Hepatocyte (in vitro differentiated cells): ENCODE results near the gene RASSF4. TPM values are rescaled to one million over a fixed set of nuclear protein-coding genes. Genes with fewer than 3 reads are reported as not detected.

Source experiments
- DNase-seq: peaks from one replicate; pipeline ENCODE4 v3.0.0-alpha.2; 2016; ENCODE audit warnings: low spot score
- H2AFZ ChIP-seq: fragments of 200-600 bp; sonication (generic); 2 replicates; pipeline ENCODE4 v1.6.0; 2016; ENCODE audit warnings: antibody characterized with exemption, mild to moderate bottlenecking
- H3K27ac ChIP-seq: fragments of 200-600 bp; sonication (generic); 2 replicates; pipeline ENCODE4 v1.5.1; 2016; ENCODE audit warnings: mild to moderate bottlenecking
- H3K27me3 ChIP-seq: fragments of 200-600 bp; sonication (generic); 2 replicates; pipeline ENCODE4 v1.6.1; 2016
- H3K36me3 ChIP-seq: fragments of 200-600 bp; sonication (generic); replicated peaks from 2 replicates; pipeline ENCODE4 v1.5.1; 2016; ENCODE audit warnings: low read depth; ENCODE audit not compliant: insufficient read depth
- H3K4me1 ChIP-seq: fragments of 200-600 bp; sonication (generic); 2 replicates; pipeline ENCODE4 v1.5.1; 2016; ENCODE audit warnings: mild to moderate bottlenecking, moderate library complexity; ENCODE audit not compliant: insufficient read depth
- H3K4me2 ChIP-seq: fragments of 200-600 bp; sonication (generic); 2 replicates; pipeline ENCODE4 v1.6.0; 2016
- H3K4me3 ChIP-seq: fragments of 200-600 bp; sonication (generic); 2 replicates; pipeline ENCODE4 v1.5.1; 2016; ENCODE audit warnings: mild to moderate bottlenecking
- H3K79me2 ChIP-seq: fragments of 200-600 bp; sonication (generic); 2 replicates; pipeline ENCODE4 v1.6.0; 2017; ENCODE audit warnings: mild to moderate bottlenecking
- H3K9me2 ChIP-seq: fragments of 200-600 bp; sonication (generic); replicated peaks from 2 replicates; pipeline ENCODE4 v1.6.0; 2017; ENCODE audit warnings: mild to moderate bottlenecking; ENCODE audit not compliant: insufficient read depth
- H3K9me3 ChIP-seq: fragments of 200-600 bp; sonication (generic); 2 replicates; pipeline ENCODE4 v1.5.1; 2016; ENCODE audit warnings: low read depth, mild to moderate bottlenecking
- H4K20me1 ChIP-seq: fragments of 200-600 bp; sonication (generic); 2 replicates; pipeline ENCODE4 v1.6.0; 2016; ENCODE audit warnings: mild to moderate bottlenecking; ENCODE audit not compliant: insufficient read depth, poor library complexity, severe bottlenecking
- EZH2 ChIP-seq: fragments of 200-600 bp; sonication (generic); IDR thresholded peaks from 2 replicates; pipeline ENCODE4 v1.6.1; 2016; ENCODE audit warnings: antibody characterized with exemption, mild to moderate bottlenecking, borderline replicate concordance
- EZH2phosphoT487 ChIP-seq: fragments of 200-600 bp; sonication (generic); IDR thresholded peaks from one replicate; pipeline ENCODE4 v1.6.1; 2018; ENCODE audit warnings: antibody characterized with exemption, mild to moderate bottlenecking, low read depth, moderate library complexity; ENCODE audit not compliant: unreplicated experiment, severe bottlenecking
- WGBS: methylation state at CpG from one replicate; pipeline ENCODE4 v1.1.6; 2016; ENCODE audit warnings: low lambda C conversion rate; ENCODE audit errors: missing lambda C conversion rate; 5-methylcytosine and 5-hydroxymethylcytosine counted together
- polyA plus RNA-seq: library from polyadenylated mRNA; unstranded; fragments of >200 nt; fragmentation: Nextera tagmentation; extraction: Ambion mirVana; gene quantifications from 2 replicates; pipeline ENCODE4 v1.2.1, GENCODE V29; 2016
- total RNA-seq: library from RNA; depleted of rRNA; stranded (reverse); fragments of >200 nt; gene quantifications from 2 replicates; pipeline ENCODE4 v1.2.3, GENCODE V29; 2014
- TF ChIP-seq, protein P1 (sequence below): fragments of 200-600 bp; sonication (generic); IDR thresholded peaks from 2 replicates; pipeline ENCODE4 v1.5.1; 2016; ENCODE audit warnings: antibody characterized with exemption, mild to moderate bottlenecking; ENCODE audit not compliant: poor library complexity

RASSF4 gene
- total and polyA plus RNA-seq, 2 experiments from 2014 or later = 19.2 to 20.1 TPM

- DNase-seq = no peak
- H3K27ac ChIP-seq = no peak overlapping the region
- H2AFZ ChIP-seq = no peak overlapping the region
- no peak overlapping the region for H3K4me2 ChIP-seq
- WGBS = 89% methylated on average over 8 of the region's 8 CpGs
- no peak overlapping the region for H3K4me3 ChIP-seq
- H3K27me3 ChIP-seq = no peaks in the 10 kb centered on the region
- no peaks in the 10 kb centered on the region for H4K20me1 ChIP-seq
- peaks cover 19% of the 10 kb centered on the region for H3K79me2 ChIP-seq
- peaks cover 18% of the 10 kb centered on the region for H3K4me1 ChIP-seq
- TF ChIP-seq EZH2 = no peak
- no peak for TF ChIP-seq EZH2phosphoT487
- TF ChIP-seq, protein P1, sequence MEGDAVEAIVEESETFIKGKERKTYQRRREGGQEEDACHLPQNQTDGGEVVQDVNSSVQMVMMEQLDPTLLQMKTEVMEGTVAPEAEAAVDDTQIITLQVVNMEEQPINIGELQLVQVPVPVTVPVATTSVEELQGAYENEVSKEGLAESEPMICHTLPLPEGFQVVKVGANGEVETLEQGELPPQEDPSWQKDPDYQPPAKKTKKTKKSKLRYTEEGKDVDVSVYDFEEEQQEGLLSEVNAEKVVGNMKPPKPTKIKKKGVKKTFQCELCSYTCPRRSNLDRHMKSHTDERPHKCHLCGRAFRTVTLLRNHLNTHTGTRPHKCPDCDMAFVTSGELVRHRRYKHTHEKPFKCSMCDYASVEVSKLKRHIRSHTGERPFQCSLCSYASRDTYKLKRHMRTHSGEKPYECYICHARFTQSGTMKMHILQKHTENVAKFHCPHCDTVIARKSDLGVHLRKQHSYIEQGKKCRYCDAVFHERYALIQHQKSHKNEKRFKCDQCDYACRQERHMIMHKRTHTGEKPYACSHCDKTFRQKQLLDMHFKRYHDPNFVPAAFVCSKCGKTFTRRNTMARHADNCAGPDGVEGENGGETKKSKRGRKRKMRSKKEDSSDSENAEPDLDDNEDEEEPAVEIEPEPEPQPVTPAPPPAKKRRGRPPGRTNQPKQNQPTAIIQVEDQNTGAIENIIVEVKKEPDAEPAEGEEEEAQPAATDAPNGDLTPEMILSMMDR = no peak
- H3K9me2 ChIP-seq = no peaks in the 10 kb centered on the region
- no peaks in the 10 kb centered on the region for H3K9me3 ChIP-seq
- no peaks in the 10 kb centered on the region for H3K36me3 ChIP-seq
These were observed 4.1 kb upstream of the RASSF4 start for GRCh38 chr10:44955413-44956070.

DNA sequence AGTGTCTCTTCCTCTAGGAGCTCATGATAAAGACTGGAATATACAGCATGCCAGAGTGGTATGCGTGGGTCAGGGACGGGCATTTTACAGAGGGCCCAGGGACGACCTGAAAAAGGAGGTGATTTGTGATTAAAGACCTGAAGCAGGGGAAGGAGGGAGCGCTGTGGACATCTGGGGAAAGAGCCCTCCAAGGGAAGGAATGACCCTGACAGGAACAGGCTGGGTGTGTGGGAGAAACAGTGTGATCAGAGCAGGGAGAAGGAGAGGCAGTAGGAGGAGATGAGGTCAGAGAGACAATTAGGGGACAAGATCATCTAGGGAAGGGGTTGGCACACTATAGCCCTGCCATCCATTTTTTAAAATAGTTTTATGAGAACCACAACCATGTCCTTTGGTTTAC, 3.4 kb upstream of the RASSF4 start:
- Histone ChIP-seq H3K36me3 (no peaks in the 10 kb centered on the region), H2AFZ (no peak overlapping the region), H3K27ac (no peak overlapping the region), H3K9me3 (no peaks in the 10 kb centered on the region), H3K9me2 (no peaks in the 10 kb centered on the region), H3K4me2 (no peak overlapping the region), H3K27me3 (no peaks in the 10 kb centered on the region), H3K4me3 (no peak overlapping the region), H3K4me1 (peaks cover 24% of the 10 kb centered on the region), H4K20me1 (no peaks in the 10 kb centered on the region), H3K79me2 (peaks cover 19% of the 10 kb centered on the region)
- TF ChIP-seq, protein P1 = no peak
- TF ChIP-seq EZH2 (no peak), EZH2phosphoT487 (no peak)
- WGBS = 93% methylated on average over 4 of the region's 4 CpGs
- no peak for DNase-seq

DNA sequence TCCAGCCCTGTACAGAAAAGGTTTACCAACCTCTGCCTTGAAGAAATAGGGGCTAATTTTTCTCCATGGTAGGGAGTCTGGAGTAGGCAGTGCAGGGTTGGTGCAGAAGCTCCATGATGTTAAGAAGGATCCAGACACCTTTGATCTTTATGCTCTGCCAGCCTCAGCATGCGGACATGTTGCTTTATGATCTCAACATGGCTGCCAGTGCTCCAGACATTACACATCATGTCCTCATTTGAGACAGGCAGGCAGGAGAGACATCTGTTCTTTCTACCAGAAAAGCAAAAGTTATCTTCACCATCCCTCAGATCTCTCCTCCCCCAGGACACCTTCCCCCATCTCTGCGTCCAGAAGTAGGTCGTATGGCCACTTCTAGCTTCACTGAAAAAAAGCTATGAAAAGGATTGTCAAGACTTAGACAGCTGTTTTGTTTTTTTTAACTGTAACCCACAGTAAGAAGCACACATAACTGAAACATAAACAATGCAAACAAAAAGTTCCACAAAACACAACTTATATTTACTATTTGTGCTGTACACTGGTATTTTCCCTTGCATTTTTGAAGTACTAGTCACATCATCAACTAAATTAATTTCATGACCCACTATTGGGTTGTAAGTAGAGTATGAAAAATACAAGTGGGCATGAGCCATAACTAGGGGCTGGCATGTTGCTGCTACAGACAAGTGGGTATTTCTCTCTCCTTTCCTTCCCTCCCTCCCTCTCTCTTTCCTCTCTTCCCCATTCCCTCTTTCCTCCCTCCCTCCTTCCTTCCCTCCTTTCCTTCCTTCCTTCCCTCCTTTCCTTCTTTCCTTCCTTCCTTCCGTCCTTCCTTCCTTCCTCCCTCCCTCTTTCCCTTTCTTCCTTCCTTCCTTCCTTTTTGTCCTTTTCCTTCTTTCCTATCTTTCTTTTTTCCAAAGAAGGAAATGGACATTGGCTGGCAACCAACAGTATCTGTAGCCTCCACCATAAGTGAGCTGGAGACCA, 2.6 kb upstream of the RASSF4 start:
- Histone ChIP-seq H3K4me2 (peak overlapping the region; percentile 80), H4K20me1 (no peaks in the 10 kb centered on the region), H2AFZ (no peak overlapping the region), H3K4me1 (peaks cover 28% of the 10 kb centered on the region), H3K4me3 (no peak overlapping the region), H3K9me3 (no peaks in the 10 kb centered on the region), H3K36me3 (no peaks in the 10 kb centered on the region), H3K27me3 (no peaks in the 10 kb centered on the region), H3K9me2 (no peaks in the 10 kb centered on the region), H3K79me2 (peaks cover 23% of the 10 kb centered on the region), H3K27ac (no peak overlapping the region)
- WGBS = 95% methylated on average over 3 of the region's 4 CpGs
- DNase-seq = no peak
- no peak for TF ChIP-seq EZH2phosphoT487
- TF ChIP-seq, protein P1 = no peak
- TF ChIP-seq EZH2 = no peak
